DOHH2 (cell line): ENCODE results near the gene GJC2.

Source experiments
- H3F3A ChIP-seq: fragments of 200-600 bp; sonication (generic), shearing (Covaris generic); 2 replicates; pipeline ENCODE4 v1.6.0; 2016; ENCODE audit warnings: antibody characterized with exemption, mild to moderate bottlenecking; ENCODE audit not compliant: control insufficient read depth, insufficient read depth
- H3K27ac ChIP-seq: fragments of 200-600 bp; sonication (generic); 2 replicates; pipeline ENCODE4 v1.5.1; 2014; ENCODE audit warnings: low read depth, mild to moderate bottlenecking, low read length, moderate library complexity
- H3K27me3 ChIP-seq: fragments of 200-600 bp; sonication (generic); 2 replicates; pipeline ENCODE4 v1.6.1; 2014; ENCODE audit warnings: mild to moderate bottlenecking, low read length, mixed read lengths; ENCODE audit not compliant: control insufficient read depth
- H3K36me3 ChIP-seq: fragments of 200-600 bp; sonication (generic); 2 replicates; pipeline ENCODE4 v1.6.1; 2014; ENCODE audit warnings: mild to moderate bottlenecking, low read length, moderate library complexity, mixed read lengths; ENCODE audit not compliant: control insufficient read depth
- H3K4me1 ChIP-seq: fragments of 200-600 bp; sonication (generic); 2 replicates; pipeline ENCODE4 v1.6.1; 2014; ENCODE audit warnings: mild to moderate bottlenecking, low read length, mixed read lengths; ENCODE audit not compliant: control insufficient read depth
- H3K4me2 ChIP-seq: fragments of 200-600 bp; sonication (generic); 2 replicates; pipeline ENCODE4 v1.6.0; 2014; ENCODE audit warnings: mild to moderate bottlenecking, low read length, moderate library complexity
- H3K4me3 ChIP-seq: fragments of 200-600 bp; sonication (generic); 2 replicates; pipeline ENCODE4 v1.5.1; 2014; ENCODE audit warnings: mild to moderate bottlenecking, low read length, mixed read lengths
- H3K79me2 ChIP-seq: fragments of 200-600 bp; sonication (generic); 2 replicates; pipeline ENCODE4 v1.6.1; 2014; ENCODE audit warnings: mild to moderate bottlenecking, low read length, mixed read lengths; ENCODE audit not compliant: control insufficient read depth
- H3K9me2 ChIP-seq: fragments of 200-600 bp; sonication (generic); replicated peaks from 2 replicates; pipeline ENCODE4 v1.6.1; 2014; ENCODE audit warnings: mild to moderate bottlenecking, low read length, mixed read lengths; ENCODE audit not compliant: control insufficient read depth
- H3K9me3 ChIP-seq: fragments of 200-600 bp; sonication (generic); 2 replicates; pipeline ENCODE4 v1.6.1; 2014; ENCODE audit warnings: antibody characterized with exemption, low read length, mixed read lengths; ENCODE audit not compliant: control insufficient read depth, insufficient read depth
- H4K20me1 ChIP-seq: fragments of 200-600 bp; sonication (generic); 2 replicates; pipeline ENCODE4 v1.6.0; 2014; ENCODE audit warnings: low read depth, mild to moderate bottlenecking, antibody characterized with exemption, low read length, moderate library complexity; ENCODE audit not compliant: control insufficient read depth, insufficient read depth
- CTCF ChIP-seq: fragments of 200-600 bp; sonication (generic); IDR thresholded peaks from one replicate; pipeline ENCODE4 v1.5.1; 2014; ENCODE audit warnings: antibody characterized with exemption, mild to moderate bottlenecking, low read depth, low read length; ENCODE audit not compliant: poor library complexity, severe bottlenecking
- EZH2phosphoT487 ChIP-seq: fragments of 200-600 bp; sonication (generic); IDR thresholded peaks from 2 replicates; pipeline ENCODE4 v1.6.1; 2017; ENCODE audit warnings: borderline replicate concordance, mild to moderate bottlenecking, antibody characterized with exemption, low read length, moderate library complexity, mixed read lengths

GJC2 gene

GRCh38 chr1:228176461-228177182 lies 26.9 kb downstream of the GJC2 start:
- peaks cover 5% of the 10 kb centered on the region; the same call in 1 of the 2 replicates for H3K9me3 ChIP-seq
- no peaks in the 10 kb centered on the region for H3K9me2 ChIP-seq
- no peak for TF ChIP-seq CTCF
- no peak for TF ChIP-seq EZH2phosphoT487
- H3K4me2 ChIP-seq = no peak overlapping the region
- H3K79me2 ChIP-seq = peaks cover 22% of the 10 kb centered on the region
- H3F3A ChIP-seq = no peaks in the 10 kb centered on the region
- no peak overlapping the region for H3K4me3 ChIP-seq
- peaks cover 3% of the 10 kb centered on the region; the same call in 1 of the 2 replicates for H3K4me1 ChIP-seq
- no peak overlapping the region for H3K27ac ChIP-seq
- H4K20me1 ChIP-seq = no peaks in the 10 kb centered on the region
- no peaks in the 10 kb centered on the region for H3K27me3 ChIP-seq
- H3K36me3 ChIP-seq = peaks cover 9% of the 10 kb centered on the region; the same call in 1 of the 2 replicates

- no peaks in the 10 kb centered on the region for H3K9me2 ChIP-seq
- TF ChIP-seq EZH2phosphoT487 (no peak), CTCF (no peak)
- peaks cover 5% of the 10 kb centered on the region; the same call in 1 of the 2 replicates for H3K9me3 ChIP-seq
- H3K36me3 ChIP-seq = peaks cover 9% of the 10 kb centered on the region; the same call in 1 of the 2 replicates
- peaks cover 3% of the 10 kb centered on the region; the same call in 1 of the 2 replicates for H3K4me1 ChIP-seq
- no peak overlapping the region for H3K4me3 ChIP-seq
- no peak overlapping the region for H3K4me2 ChIP-seq
- H4K20me1 ChIP-seq = no peaks in the 10 kb centered on the region
- H3K79me2 ChIP-seq = peaks cover 21% of the 10 kb centered on the region
- H3K27me3 ChIP-seq = no peaks in the 10 kb centered on the region
- H3F3A ChIP-seq = no peaks in the 10 kb centered on the region
- H3K27ac ChIP-seq = no peak overlapping the region
These were observed 27.4 kb downstream of the GJC2 start for GRCh38 chr1:228177183-228177475.

- Histone ChIP-seq H3K27me3 (no peaks in the 10 kb centered on the region), H3K4me3 (no peak overlapping the region), H3K27ac (no peak overlapping the region), H3F3A (no peaks in the 10 kb centered on the region), H3K9me3 (peaks cover 5% of the 10 kb centered on the region; the same call in 1 of the 2 replicates), H3K9me2 (no peaks in the 10 kb centered on the region), H3K79me2 (peaks cover 12% of the 10 kb centered on the region), H3K4me1 (peaks cover 3% of the 10 kb centered on the region; the same call in 1 of the 2 replicates), H3K4me2 (no peak overlapping the region), H3K36me3 (peaks cover 9% of the 10 kb centered on the region; the same call in 1 of the 2 replicates), H4K20me1 (no peaks in the 10 kb centered on the region)
- TF ChIP-seq CTCF = no peak
- no peak for TF ChIP-seq EZH2phosphoT487
These were observed 28.3 kb downstream of the GJC2 start for GRCh38 chr1:228177721-228178710.
